GM23248 (cell line): ENCODE data around the gene NEGR1.

Experiments
- EZH2 ChIP-seq: fragments of 200-600 bp; sonication (generic); IDR thresholded peaks from 2 replicates; pipeline ENCODE4 v1.6.1; 2018; ENCODE audit warnings: antibody characterized with exemption, mild to moderate bottlenecking; ENCODE audit not compliant: insufficient read depth, poor library complexity, severe bottlenecking
- EZH2phosphoT487 ChIP-seq: fragments of 200-600 bp; sonication (generic); IDR thresholded peaks from 2 replicates; pipeline ENCODE4 v1.6.1; 2018; ENCODE audit warnings: antibody characterized with exemption, moderate library complexity, mild to moderate bottlenecking, low read depth; ENCODE audit not compliant: insufficient read depth

DNA sequence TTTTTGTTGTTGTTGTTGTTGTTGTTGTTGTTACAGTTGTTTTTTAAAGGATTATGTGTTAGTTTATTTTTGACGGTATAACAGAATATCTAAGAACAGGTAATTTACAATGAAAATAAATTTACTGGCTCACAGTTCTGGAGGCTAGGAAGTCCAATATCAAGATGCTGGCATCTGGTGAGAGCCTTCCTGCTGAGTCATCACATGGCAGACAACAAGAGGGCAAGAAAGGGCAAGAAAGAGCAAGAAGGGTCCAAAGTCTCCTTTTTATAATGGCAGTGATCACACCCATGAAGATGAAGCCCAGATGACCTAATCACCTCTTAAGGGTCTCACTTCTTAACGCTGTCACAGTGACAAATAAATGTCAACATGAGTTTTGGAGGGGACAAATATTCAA lies 142.1 kb downstream of the NEGR1 start:
- TF ChIP-seq EZH2 (no peak), EZH2phosphoT487 (no peak)
